Liver (tissue), 9 donors: Measurements from ENCODE around the gene DUSP8. TPM values are rescaled to one million over a fixed set of nuclear protein-coding genes. Genes with fewer than 3 reads are reported as not detected.
"Not testable (repeated sequence)": the region's sequence is repeated elsewhere in the genome, so short reads cannot be mapped to it uniquely, and the experiment has no call there.

ENCODE experiments used
- DNase-seq: peaks from one replicate; pipeline ENCODE4 v3.0.0-alpha.2; 2017; ENCODE audit warnings: low spot score
- H3K27ac ChIP-seq, 2 donors: one replicate each; pipeline ENCODE4 v1.7.0; 2013; ENCODE audit warnings: inconsistent platforms in 2 of 2, low read length in 2 of 2, control low read depth in 1 of 2, low read depth in 1 of 2, mild to moderate bottlenecking in 1 of 2
- H3K27me3 ChIP-seq, 4 donors: one replicate each; pipeline versions ENCODE4 v1.6.1 to v1.7.0; 2013; ENCODE audit warnings: low read length in 3 of 4, inconsistent platforms in 1 of 4, mild to moderate bottlenecking in 1 of 4, moderate library complexity in 1 of 4; ENCODE audit not compliant: control insufficient read depth in 4 of 4, insufficient read depth in 4 of 4
- H3K36me3 ChIP-seq, 4 donors: one replicate each; pipeline versions ENCODE4 v1.6.1 to v1.7.0; 2013; ENCODE audit warnings: low read length in 3 of 4, mild to moderate bottlenecking in 3 of 4, low read depth in 1 of 4, moderate library complexity in 1 of 4; ENCODE audit not compliant: control insufficient read depth in 4 of 4, insufficient read depth in 3 of 4
- H3K4me1 ChIP-seq, 4 donors: one replicate each; pipeline versions ENCODE4 v1.6.1 to v1.7.0; 2013; ENCODE audit warnings: low read length in 3 of 4, mild to moderate bottlenecking in 3 of 4, moderate library complexity in 1 of 4; ENCODE audit not compliant: control insufficient read depth in 4 of 4, insufficient read depth in 4 of 4
- H3K4me3 ChIP-seq, 3 donors: one replicate each; pipeline versions ENCODE4 v1.6.1 to v1.7.0; 2013; ENCODE audit warnings: low read length in 3 of 3, control low read depth in 1 of 3, low read depth in 1 of 3, mild to moderate bottlenecking in 1 of 3
- H3K9ac ChIP-seq, 2 donors: one replicate each; pipeline ENCODE4 v1.7.0; 2013; ENCODE audit warnings: low read length in 2 of 2, mild to moderate bottlenecking in 2 of 2, moderate library complexity in 2 of 2, control low read depth in 1 of 2, low read depth in 1 of 2
- H3K9me3 ChIP-seq, 4 donors: one replicate each; pipeline versions ENCODE4 v1.6.1 to v1.7.0; 2013; ENCODE audit warnings: low read length in 3 of 4; ENCODE audit not compliant: control insufficient read depth in 4 of 4
- EGR1 ChIP-seq, 2 donors: IDR thresholded peaks; 2 replicates each; pipeline ENCODE4 v1.6.1; 2016 to 2018; ENCODE audit warnings: antibody characterized with exemption in 2 of 2, low read depth in 2 of 2
- FOXA1 ChIP-seq: IDR thresholded peaks from 2 replicates; pipeline ENCODE4 v1.6.1; 2016; ENCODE audit warnings: antibody characterized with exemption
- FOXA2 ChIP-seq: IDR thresholded peaks from 2 replicates; pipeline ENCODE4 v1.6.1; 2016; ENCODE audit warnings: antibody characterized with exemption
- GABPA ChIP-seq, 2 donors: IDR thresholded peaks in 1 of 2; conservative IDR thresholded peaks in 1 of 2; 2 replicates each; pipeline ENCODE4 v1.6.1; 2016; ENCODE audit warnings: antibody characterized with exemption in 2 of 2, mild to moderate bottlenecking in 1 of 2, moderate library complexity in 1 of 2
- HNF4A ChIP-seq, 2 donors: conservative IDR thresholded peaks; 2 replicates each; pipeline ENCODE4 v1.6.1; 2016; ENCODE audit warnings: antibody characterized with exemption in 2 of 2, mild to moderate bottlenecking in 2 of 2
- JUND ChIP-seq, 2 donors: IDR thresholded peaks; 2 replicates each; pipeline ENCODE4 v1.6.1; 2016; ENCODE audit warnings: antibody characterized with exemption in 2 of 2
- NR2F2 ChIP-seq: IDR thresholded peaks from 2 replicates; pipeline ENCODE4 v1.6.1; 2016; ENCODE audit warnings: antibody characterized with exemption
- RAD21 ChIP-seq, 2 donors: IDR thresholded peaks; 2 replicates each; pipeline ENCODE4 v1.6.1; 2016; ENCODE audit warnings: antibody characterized with exemption in 2 of 2, mild to moderate bottlenecking in 2 of 2
- RXRA ChIP-seq, 2 donors: IDR thresholded peaks; 2 replicates each; pipeline ENCODE4 v1.6.1; 2017 to 2018; ENCODE audit warnings: antibody characterized with exemption in 2 of 2, mild to moderate bottlenecking in 1 of 2
- SP1 ChIP-seq: IDR thresholded peaks from 2 replicates; pipeline ENCODE4 v1.6.1; 2018; ENCODE audit warnings: antibody characterized with exemption, mild to moderate bottlenecking
- YY1 ChIP-seq: IDR thresholded peaks from 2 replicates; pipeline ENCODE4 v1.6.1; 2016; ENCODE audit warnings: antibody characterized with exemption, mild to moderate bottlenecking
- WGBS: extraction: QIAGEN DNeasy Blood & Tissue Kit; methylation state at CpG from one replicate; pipeline ENCODE4 v1.1.7; 2013; 5-methylcytosine and 5-hydroxymethylcytosine counted together
- polyA plus RNA-seq, 2 donors: library from polyadenylated mRNA; stranded (reverse) in 1 of 2; unstranded in 1 of 2; fragments of 200-250 nt in 1 of 2; fragments of >200 nt in 1 of 2; fragmentation: Nextera tagmentation in 1 of 2; extraction: Ambion mirVana in 1 of 2; gene quantifications; one replicate each; pipeline versions ENCODE4 v1.2.1 to v1.2.3, GENCODE V29; 2013 to 2015
- total RNA-seq, 2 donors: library from RNA; depleted of rRNA; stranded (reverse); fragments of >200 nt; gene quantifications; one replicate each; pipeline ENCODE4 v1.2.3, GENCODE V29; 2014
- TF ChIP-seq, protein P1 (sequence below): IDR thresholded peaks from 2 replicates; pipeline ENCODE4 v1.6.1; 2016; ENCODE audit warnings: antibody characterized with exemption, mild to moderate bottlenecking
- TF ChIP-seq, protein P2 (sequence below): IDR thresholded peaks from 2 replicates; pipeline ENCODE4 v1.6.1; 2016; ENCODE audit warnings: antibody characterized with exemption
- TF ChIP-seq, protein P3 (sequence below): fragments of 150-350 bp; IDR thresholded peaks from 2 replicates; pipeline ENCODE4 v1.5.1; 2017; ENCODE audit warnings: improper control_type of control experiment, low read depth, low read length; ENCODE audit not compliant: missing input control
- TF ChIP-seq, protein P4 (sequence below): IDR thresholded peaks from 2 replicates; pipeline ENCODE4 v1.6.1; 2016; ENCODE audit warnings: antibody characterized with exemption
- TF ChIP-seq, protein P5 (sequence below): IDR thresholded peaks from 2 replicates; pipeline ENCODE4 v1.6.1; 2016; ENCODE audit warnings: antibody characterized with exemption
- donor health status: healthy.
- donor health status: healthy.
- donor health status: healthy.
- donor health status: healthy.
- donor health status: healthy.

Gene DUSP8
- total and polyA plus RNA-seq, 4 donors: 0.06 to 0.33 (median 0.21) TPM

DNA sequence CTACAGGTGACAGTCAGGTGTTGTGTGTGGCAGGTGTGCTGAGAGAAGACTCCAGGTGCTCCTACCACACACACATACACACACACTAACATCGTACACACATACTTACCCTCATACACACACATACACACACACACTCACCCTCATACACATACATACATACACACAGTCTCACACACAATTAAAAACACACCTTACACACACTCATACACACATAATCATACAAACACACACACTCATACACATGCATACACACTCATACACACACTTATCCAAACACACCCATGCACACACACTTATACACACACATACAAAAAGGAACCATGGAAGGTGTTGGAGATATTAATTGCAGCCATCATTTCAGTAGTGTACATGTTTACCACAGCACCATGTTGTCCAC, 31.6 kb upstream of the DUSP8 start:
- Histone ChIP-seq H3K4me1 (peaks cover 0 to 3% (median 0%) of the 10 kb centered on the region in 4 donors), H3K27me3 (peaks cover 0 to 4% (median 0%) of the 10 kb centered on the region in 4 donors), H3K36me3 (no peaks in the 10 kb centered on the region), H3K9me3 (no peaks in the 10 kb centered on the region), H3K4me3 (no peak overlapping the region), H3K9ac (no peak overlapping the region), H3K27ac (no peak overlapping the region)
- WGBS: 71% methylated on average over 1 of the region's 1 CpG
- no peak for TF ChIP-seq GABPA (IDR thresholded peaks at IDR 0.05 in 1 of 2, conservative IDR thresholded peaks at IDR 0.05 in 1 of 2)
- TF ChIP-seq, protein P1, sequence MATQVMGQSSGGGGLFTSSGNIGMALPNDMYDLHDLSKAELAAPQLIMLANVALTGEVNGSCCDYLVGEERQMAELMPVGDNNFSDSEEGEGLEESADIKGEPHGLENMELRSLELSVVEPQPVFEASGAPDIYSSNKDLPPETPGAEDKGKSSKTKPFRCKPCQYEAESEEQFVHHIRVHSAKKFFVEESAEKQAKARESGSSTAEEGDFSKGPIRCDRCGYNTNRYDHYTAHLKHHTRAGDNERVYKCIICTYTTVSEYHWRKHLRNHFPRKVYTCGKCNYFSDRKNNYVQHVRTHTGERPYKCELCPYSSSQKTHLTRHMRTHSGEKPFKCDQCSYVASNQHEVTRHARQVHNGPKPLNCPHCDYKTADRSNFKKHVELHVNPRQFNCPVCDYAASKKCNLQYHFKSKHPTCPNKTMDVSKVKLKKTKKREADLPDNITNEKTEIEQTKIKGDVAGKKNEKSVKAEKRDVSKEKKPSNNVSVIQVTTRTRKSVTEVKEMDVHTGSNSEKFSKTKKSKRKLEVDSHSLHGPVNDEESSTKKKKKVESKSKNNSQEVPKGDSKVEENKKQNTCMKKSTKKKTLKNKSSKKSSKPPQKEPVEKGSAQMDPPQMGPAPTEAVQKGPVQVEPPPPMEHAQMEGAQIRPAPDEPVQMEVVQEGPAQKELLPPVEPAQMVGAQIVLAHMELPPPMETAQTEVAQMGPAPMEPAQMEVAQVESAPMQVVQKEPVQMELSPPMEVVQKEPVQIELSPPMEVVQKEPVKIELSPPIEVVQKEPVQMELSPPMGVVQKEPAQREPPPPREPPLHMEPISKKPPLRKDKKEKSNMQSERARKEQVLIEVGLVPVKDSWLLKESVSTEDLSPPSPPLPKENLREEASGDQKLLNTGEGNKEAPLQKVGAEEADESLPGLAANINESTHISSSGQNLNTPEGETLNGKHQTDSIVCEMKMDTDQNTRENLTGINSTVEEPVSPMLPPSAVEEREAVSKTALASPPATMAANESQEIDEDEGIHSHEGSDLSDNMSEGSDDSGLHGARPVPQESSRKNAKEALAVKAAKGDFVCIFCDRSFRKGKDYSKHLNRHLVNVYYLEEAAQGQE: no peak
- TF ChIP-seq, protein P2, sequence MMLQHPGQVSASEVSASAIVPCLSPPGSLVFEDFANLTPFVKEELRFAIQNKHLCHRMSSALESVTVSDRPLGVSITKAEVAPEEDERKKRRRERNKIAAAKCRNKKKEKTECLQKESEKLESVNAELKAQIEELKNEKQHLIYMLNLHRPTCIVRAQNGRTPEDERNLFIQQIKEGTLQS: no peak
- TF ChIP-seq RAD21 (IDR thresholded peaks at IDR 0.05): no peak
- no peak for TF ChIP-seq EGR1 (IDR thresholded peaks at IDR 0.05; ENCODE audit: low read depth in 2 of 2)
- no peak for TF ChIP-seq SP1
- no peak for TF ChIP-seq RXRA (IDR thresholded peaks at IDR 0.05)
- no peak for TF ChIP-seq NR2F2
- TF ChIP-seq FOXA2: no peak
- DNase-seq: no peak

DNA sequence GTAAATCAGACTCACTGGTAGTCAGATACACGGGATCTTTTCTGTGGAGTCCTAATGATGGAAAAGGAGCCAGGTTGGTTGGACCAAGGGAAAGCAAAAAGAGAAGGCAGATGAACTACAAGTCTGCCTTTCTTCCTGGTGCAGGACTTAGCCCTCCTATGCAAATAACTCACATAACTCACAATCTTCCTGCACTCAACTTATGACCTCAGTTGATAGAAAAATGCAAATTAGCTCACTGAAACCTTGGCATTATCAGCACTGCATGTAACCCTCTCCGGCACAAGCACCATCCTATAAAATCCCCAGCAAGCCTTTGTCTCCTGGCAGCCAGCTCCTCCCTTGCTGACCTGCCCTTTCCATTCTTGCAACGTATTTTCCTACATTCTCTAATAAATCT, 29.6 kb upstream of the DUSP8 start:
- H3K36me3 ChIP-seq, DNase-seq, H3K4me1 ChIP-seq, H3K9me3 ChIP-seq, H3K9ac ChIP-seq, H3K27ac ChIP-seq, H3K4me3 ChIP-seq, H3K27me3 ChIP-seq: not testable (repeated sequence)
- WGBS: 61% methylated on average over 3 of the region's 3 CpGs

DNA sequence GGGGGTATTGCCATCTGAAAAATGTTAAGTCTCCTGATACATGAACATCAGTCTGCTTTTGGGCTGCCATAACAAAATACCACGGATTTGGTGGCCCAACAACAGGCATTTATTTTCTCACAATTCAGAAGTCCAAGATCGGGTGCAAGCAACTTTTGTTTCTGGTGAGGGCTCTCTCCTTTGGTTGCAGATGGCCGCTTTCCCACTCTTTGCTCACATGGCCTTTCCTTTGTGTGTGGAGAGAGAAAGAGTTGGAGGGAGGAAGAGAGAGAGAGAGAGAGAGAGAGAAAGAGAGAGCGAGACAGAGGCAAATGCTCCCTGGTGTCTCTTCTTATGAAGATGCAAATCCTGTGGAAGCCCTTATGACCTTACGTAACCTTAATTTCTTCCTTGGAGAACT, 28.6 kb upstream of the DUSP8 start:
- H3K4me3 ChIP-seq: no peak overlapping the region
- H3K27ac ChIP-seq: no peak overlapping the region
- no peak for DNase-seq
- 81% methylated on average over 5 of the region's 5 CpGs for WGBS
- no peaks in the 10 kb centered on the region for H3K36me3 ChIP-seq
- H3K27me3 ChIP-seq: no peaks in the 10 kb centered on the region
- peaks cover 0 to 5% (median 0%) of the 10 kb centered on the region in 4 donors for H3K4me1 ChIP-seq
- no peak overlapping the region for H3K9ac ChIP-seq
- H3K9me3 ChIP-seq: no peaks in the 10 kb centered on the region
- no peak for TF ChIP-seq FOXA2
- TF ChIP-seq, protein P1: no peak
- TF ChIP-seq JUND (IDR thresholded peaks at IDR 0.05): no peak
- TF ChIP-seq YY1: no peak
- TF ChIP-seq RXRA (IDR thresholded peaks at IDR 0.05): no peak
- TF ChIP-seq SP1: no peak
- no peak for TF ChIP-seq FOXA1
- TF ChIP-seq, protein P3, sequence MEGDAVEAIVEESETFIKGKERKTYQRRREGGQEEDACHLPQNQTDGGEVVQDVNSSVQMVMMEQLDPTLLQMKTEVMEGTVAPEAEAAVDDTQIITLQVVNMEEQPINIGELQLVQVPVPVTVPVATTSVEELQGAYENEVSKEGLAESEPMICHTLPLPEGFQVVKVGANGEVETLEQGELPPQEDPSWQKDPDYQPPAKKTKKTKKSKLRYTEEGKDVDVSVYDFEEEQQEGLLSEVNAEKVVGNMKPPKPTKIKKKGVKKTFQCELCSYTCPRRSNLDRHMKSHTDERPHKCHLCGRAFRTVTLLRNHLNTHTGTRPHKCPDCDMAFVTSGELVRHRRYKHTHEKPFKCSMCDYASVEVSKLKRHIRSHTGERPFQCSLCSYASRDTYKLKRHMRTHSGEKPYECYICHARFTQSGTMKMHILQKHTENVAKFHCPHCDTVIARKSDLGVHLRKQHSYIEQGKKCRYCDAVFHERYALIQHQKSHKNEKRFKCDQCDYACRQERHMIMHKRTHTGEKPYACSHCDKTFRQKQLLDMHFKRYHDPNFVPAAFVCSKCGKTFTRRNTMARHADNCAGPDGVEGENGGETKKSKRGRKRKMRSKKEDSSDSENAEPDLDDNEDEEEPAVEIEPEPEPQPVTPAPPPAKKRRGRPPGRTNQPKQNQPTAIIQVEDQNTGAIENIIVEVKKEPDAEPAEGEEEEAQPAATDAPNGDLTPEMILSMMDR: no peak
- TF ChIP-seq, protein P4, sequence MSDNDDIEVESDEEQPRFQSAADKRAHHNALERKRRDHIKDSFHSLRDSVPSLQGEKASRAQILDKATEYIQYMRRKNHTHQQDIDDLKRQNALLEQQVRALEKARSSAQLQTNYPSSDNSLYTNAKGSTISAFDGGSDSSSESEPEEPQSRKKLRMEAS: no peak
- TF ChIP-seq NR2F2: no peak
- TF ChIP-seq, protein P2: no peak
- TF ChIP-seq, protein P5, sequence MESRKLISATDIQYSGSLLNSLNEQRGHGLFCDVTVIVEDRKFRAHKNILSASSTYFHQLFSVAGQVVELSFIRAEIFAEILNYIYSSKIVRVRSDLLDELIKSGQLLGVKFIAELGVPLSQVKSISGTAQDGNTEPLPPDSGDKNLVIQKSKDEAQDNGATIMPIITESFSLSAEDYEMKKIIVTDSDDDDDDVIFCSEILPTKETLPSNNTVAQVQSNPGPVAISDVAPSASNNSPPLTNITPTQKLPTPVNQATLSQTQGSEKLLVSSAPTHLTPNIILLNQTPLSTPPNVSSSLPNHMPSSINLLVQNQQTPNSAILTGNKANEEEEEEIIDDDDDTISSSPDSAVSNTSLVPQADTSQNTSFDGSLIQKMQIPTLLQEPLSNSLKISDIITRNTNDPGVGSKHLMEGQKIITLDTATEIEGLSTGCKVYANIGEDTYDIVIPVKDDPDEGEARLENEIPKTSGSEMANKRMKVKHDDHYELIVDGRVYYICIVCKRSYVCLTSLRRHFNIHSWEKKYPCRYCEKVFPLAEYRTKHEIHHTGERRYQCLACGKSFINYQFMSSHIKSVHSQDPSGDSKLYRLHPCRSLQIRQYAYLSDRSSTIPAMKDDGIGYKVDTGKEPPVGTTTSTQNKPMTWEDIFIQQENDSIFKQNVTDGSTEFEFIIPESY: no peak
- TF ChIP-seq HNF4A (conservative IDR thresholded peaks at IDR 0.05): no peak
- TF ChIP-seq EGR1 (IDR thresholded peaks at IDR 0.05; ENCODE audit: low read depth in 2 of 2): no peak
